ENCODE results near the gene VPS52. TPM values are rescaled to one million over a fixed set of nuclear protein-coding genes. Genes with fewer than 3 reads are reported as not detected.
"Not testable (repeated sequence)": the region's sequence is repeated elsewhere in the genome, so short reads cannot be mapped to it uniquely, and the experiment has no call there.

Gene VPS52
- total RNA-seq, 1 experiment from 2014 or later, result 57.8 TPM

DNA sequence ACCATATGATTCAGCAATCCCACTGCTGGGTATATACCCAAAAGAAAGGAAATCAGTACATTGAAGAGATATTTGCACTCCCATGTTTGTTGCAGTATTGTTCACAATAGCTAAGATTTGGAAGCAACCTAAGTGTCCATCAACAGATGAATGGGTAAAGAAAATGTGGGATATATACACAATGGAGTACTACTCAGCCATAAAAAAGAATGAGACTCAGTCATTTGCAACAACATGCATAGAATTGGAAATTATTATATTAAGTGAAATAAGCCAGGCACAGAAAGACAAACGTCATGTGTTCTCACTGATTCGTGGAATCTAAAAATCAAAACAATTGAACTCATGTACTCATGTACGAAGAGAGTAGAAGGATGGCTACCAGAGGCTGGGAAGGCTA is 9.2 kb downstream of the VPS52 start:
- DNase-seq; H3K27me3 ChIP-seq (ENCODE audit: control insufficient read depth, insufficient read depth, low read length): not testable (repeated sequence)
- H3K36me3 ChIP-seq (replicated peaks; ENCODE audit: control insufficient read depth, insufficient read depth, low read length), result peaks cover 18% of the 10 kb centered on the region

DNA sequence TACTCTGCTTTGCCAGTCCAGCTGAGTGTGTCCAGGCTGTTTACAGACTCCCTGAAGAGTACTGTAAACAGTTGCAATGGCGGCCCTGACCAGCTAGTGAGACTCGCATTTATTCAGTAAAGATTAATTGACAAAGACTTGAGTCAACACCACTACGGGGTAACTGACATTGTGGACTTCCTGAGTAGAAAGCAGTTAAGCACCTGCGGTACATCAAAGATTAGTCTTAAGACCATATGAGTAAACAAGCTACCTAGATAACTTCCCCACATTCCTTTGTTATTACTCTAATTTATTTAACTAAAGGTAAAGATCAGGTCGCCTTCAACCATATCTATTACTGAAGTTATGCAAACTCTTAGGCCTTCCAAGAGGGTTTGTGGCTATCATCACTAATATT is 12.6 kb downstream of the VPS52 start:
- Histone ChIP-seq H3K36me3 (replicated peaks; ENCODE audit: control insufficient read depth, insufficient read depth, low read length) (peaks cover 9% of the 10 kb centered on the region), H3K27me3 (ENCODE audit: control insufficient read depth, insufficient read depth, low read length) (no peaks in the 10 kb centered on the region), H3K4me3 (ENCODE audit: insufficient read depth, low read depth, low read length) (no peak overlapping the region)
- DNase-seq, result no peak

More for the DNA sequence above, 9.2 kb downstream of the VPS52 start:
- not testable (repeated sequence) for H3K4me3 ChIP-seq (ENCODE audit: insufficient read depth, low read depth, low read length)

- Histone ChIP-seq H3K4me3 (ENCODE audit: insufficient read depth, low read depth, low read length) (no peak overlapping the region), H3K27me3 (ENCODE audit: control insufficient read depth, insufficient read depth, low read length) (no peaks in the 10 kb centered on the region), H3K36me3 (replicated peaks; ENCODE audit: control insufficient read depth, insufficient read depth, low read length) (no peaks in the 10 kb centered on the region; the same call in 1 of the 2 replicates)
- no peak for DNase-seq
These were observed 17.1 kb downstream of the VPS52 start for GRCh38 chr6:33254591-33254990.

DNA sequence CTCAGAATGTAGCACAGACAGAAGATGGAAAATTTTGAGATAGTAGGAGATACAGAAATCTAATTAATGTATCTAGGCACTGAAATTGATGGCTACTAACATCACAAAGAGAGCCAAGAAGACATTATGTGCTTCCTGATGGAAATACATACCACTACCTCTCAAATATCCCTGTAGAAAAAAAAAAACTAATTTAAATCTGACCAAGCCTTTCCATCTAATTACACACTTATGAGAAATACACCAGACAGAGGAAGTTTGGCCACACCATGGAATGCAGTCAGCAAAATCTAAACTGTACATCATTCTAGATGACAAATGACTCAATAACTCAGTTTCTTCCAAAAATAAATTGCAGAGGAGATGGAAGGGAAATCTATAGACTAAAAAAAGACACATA is 18.9 kb downstream of the VPS52 start:
- DNase-seq, result no peak
- peaks cover 8% of the 10 kb centered on the region for H3K27me3 ChIP-seq (ENCODE audit: control insufficient read depth, insufficient read depth, low read length)
- H3K4me3 ChIP-seq (ENCODE audit: insufficient read depth, low read depth, low read length), result no peak overlapping the region
- H3K36me3 ChIP-seq (replicated peaks; ENCODE audit: control insufficient read depth, insufficient read depth, low read length), result no peaks in the 10 kb centered on the region; the same call in 1 of the 2 replicates

DNA sequence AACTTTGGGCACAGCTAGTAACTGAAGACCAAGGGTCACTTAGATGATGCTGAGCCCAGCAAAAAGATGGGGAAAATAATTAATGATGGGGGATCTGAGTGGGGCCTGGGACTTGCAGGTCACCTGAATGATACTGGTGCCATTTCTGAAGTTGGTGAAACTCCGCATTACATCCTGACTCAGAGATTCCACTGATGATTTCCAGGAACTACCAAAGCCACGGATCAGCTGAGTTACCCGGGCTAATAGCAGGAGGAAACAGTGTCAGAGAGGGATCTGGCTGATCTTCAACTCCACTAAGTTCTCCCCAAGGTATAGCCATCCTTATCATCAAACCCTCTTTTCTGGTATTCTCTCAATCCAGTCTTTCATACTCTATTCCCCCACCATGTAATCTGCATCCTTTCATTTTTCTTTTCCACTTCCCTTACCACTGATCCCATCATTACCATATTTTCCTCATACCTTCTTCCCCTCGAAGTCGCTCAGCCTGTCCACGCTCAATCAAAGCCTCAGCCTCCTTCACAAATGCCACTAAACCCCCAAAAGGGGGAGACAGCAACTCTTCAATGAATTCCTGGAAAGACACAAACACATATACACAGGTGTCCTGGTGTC is 20.2 kb downstream of the VPS52 start:
- Histone ChIP-seq H3K36me3 (replicated peaks; ENCODE audit: control insufficient read depth, insufficient read depth, low read length) (no peaks in the 10 kb centered on the region; the same call in 1 of the 2 replicates), H3K4me3 (ENCODE audit: insufficient read depth, low read depth, low read length) (no peak overlapping the region), H3K27me3 (ENCODE audit: control insufficient read depth, insufficient read depth, low read length) (peaks cover 20% of the 10 kb centered on the region)
- DNase-seq, result no peak

GRCh38 chr6:33250731-33251130 is 20.9 kb downstream of the VPS52 start:
- no peaks in the 10 kb centered on the region; the same call in 1 of the 2 replicates for H3K36me3 ChIP-seq (replicated peaks; ENCODE audit: control insufficient read depth, insufficient read depth, low read length)
- no peak for DNase-seq
- H3K4me3 ChIP-seq (ENCODE audit: insufficient read depth, low read depth, low read length), result no peak overlapping the region
- peaks cover 25% of the 10 kb centered on the region for H3K27me3 ChIP-seq (ENCODE audit: control insufficient read depth, insufficient read depth, low read length)

DNA sequence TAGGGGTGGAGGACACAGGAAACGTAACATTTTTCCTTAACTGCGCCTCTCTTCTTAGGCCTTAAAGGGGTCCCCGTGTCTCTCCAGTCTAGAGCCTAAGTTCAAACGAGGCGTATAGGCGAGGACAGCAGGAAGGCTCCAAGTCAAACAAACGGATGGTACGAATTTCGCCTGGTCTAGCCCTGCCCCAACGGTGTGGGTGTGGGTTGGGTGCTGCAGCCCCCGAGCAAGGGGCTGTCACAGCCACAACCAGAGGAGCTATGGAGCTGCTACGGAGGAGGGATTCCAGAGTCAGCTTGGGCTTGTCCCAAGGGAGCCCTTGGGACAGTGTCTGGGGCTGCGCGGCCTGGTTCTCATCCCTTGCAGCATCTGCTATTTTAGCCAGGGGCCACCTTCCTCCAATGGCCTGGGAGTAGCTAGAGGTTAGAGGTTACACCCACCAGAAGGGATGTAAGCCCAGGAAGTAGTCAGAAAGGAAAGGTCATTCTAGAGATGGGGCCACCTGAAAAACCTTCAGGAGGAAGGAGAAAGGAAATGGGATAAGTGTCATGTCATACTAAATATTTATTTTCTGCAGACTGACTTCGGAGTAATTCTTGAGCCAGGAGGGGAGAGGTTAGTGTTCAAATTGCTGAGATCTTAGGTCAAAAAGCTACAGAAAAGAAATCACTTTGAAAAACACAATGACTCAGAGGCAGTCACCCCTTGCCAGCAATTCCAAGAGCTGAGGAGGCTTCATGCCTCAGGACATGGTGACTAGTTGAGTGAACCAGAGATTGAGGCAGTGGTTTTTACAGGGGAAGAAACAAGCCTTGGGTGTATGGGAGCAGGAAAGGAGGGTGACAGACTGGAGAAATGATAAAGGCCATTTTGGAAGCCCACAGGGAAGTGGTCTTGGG is 21.7 kb downstream of the VPS52 start:
- no peak for DNase-seq
- Histone ChIP-seq H3K36me3 (replicated peaks; ENCODE audit: control insufficient read depth, insufficient read depth, low read length) (no peaks in the 10 kb centered on the region; the same call in 1 of the 2 replicates), H3K4me3 (ENCODE audit: insufficient read depth, low read depth, low read length) (peak overlapping the region; percentile 72), H3K27me3 (ENCODE audit: control insufficient read depth, insufficient read depth, low read length) (peaks cover 25% of the 10 kb centered on the region)

DNA sequence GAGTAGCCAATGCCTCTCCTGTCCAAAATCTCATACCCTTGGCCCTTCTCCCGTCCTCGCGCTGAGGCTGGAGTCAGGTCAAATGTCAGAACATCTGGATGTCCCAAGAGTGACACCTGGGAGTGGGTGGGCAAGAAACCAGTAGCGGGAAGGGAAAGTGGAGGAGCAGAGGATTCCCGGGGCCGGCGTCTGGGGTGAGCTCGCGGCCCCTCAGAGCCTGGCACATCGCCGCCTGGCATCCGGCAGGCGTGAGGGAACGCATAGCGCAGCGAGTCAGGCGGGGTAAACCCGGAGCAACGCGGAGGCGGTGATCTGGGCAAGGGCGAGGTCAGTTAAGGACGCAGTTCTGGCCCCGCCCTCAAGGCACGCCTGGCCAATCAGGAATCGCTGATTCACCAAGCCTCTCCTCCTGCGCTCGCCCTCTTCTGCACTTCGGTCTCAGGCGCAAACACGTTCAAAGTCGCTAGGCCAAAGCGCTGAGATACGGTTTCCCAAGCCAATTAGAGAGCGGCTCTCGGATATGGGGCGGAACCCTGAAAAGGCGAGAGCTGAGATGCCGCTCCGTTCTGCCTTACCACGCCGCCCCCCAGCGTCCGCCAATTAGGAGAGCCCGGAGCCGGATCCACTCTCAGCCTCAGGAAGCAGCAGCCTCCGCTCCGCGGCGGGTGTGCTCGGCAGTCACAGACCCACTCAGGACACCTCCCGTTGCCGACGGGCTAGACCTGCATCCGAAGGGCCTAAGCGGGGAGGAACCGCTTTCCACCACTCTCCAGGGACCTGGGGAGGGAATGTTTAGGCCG is 22.5 kb downstream of the VPS52 start:
- Histone ChIP-seq H3K4me3 (ENCODE audit: insufficient read depth, low read depth, low read length) (peak overlapping the region; percentile 72), H3K27me3 (ENCODE audit: control insufficient read depth, insufficient read depth, low read length) (peaks cover 25% of the 10 kb centered on the region), H3K36me3 (replicated peaks; ENCODE audit: control insufficient read depth, insufficient read depth, low read length) (no peaks in the 10 kb centered on the region; the same call in 1 of the 2 replicates)
- DNase-seq, result peak; percentile 94

DNA sequence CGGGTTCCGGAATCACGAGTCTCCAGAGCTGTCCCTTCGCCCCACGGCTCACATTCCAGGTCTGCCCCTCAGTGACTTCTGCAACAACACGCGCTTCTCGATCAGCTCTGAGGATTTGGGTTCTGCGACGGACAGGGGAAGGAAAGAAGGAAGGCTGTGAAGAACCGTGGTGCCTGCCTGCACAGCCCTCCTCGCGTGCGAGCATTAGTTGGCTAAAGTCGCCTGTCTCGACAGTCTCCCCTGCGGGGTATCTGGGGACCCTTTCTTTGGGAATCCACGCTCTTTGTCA is 23.1 kb downstream of the VPS52 start:
- H3K36me3 ChIP-seq (replicated peaks; ENCODE audit: control insufficient read depth, insufficient read depth, low read length), result no peaks in the 10 kb centered on the region; the same call in 1 of the 2 replicates
- peak; percentile 31 for DNase-seq
- H3K27me3 ChIP-seq (ENCODE audit: control insufficient read depth, insufficient read depth, low read length), result peaks cover 25% of the 10 kb centered on the region
- peak overlapping the region; percentile 72 for H3K4me3 ChIP-seq (ENCODE audit: insufficient read depth, low read depth, low read length)

DNA sequence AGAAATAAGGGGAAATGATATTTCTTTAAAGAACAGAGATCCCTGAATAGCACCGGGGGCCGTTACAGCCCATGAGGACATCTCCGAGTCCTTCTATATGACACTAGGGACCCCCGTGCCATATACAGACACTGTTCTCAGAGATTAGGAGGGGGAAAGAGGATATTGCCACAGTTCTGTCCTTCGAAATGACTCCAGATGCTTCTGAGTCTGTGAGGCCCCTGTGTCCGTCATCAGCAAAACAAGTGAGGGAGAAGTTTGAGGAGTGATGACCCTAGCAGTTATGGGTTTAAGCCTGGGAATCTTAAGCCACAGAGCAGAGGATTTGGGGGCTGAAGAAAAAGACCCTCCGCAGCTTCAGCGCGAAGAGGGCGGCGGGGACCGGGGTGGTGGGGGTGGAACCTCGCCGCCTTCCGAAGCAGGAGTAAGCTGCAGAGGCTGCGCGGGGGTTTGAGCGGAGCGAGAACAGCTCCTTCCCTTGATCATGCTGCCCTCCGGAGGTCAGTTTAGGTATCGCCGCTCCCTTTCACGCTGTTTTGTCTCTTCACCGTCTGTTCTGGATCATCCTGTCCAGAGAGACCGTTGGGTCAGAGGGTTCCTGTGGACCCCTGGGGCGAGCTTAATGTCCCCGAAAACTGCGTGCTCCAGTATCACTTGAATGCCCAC is 23.6 kb downstream of the VPS52 start:
- H3K27me3 ChIP-seq (ENCODE audit: control insufficient read depth, insufficient read depth, low read length), result peaks cover 25% of the 10 kb centered on the region
- no peaks in the 10 kb centered on the region; the same call in 1 of the 2 replicates for H3K36me3 ChIP-seq (replicated peaks; ENCODE audit: control insufficient read depth, insufficient read depth, low read length)
- H3K4me3 ChIP-seq (ENCODE audit: insufficient read depth, low read depth, low read length), result peak overlapping the region; percentile 72
- DNase-seq, result peak; percentile 92

DNA sequence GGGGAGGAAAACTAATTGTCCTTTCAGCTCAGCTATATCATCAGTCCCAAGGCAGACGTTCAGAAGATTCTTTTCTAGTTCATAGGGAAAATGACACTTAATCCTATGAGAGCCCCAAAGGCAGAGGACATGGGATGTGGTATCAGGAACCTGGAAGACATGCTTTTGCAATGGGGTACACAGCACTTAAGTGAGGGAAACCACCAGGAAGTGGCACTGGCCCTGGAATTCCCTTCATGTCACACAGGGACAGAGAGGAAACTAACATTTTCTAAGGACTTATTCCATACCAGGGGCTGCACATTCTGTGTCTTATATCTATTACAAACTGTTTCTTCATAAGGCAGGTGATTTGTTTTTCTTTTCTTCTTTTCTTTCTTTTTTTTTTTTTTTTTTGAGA is 28.2 kb downstream of the VPS52 start:
- H3K27me3 ChIP-seq (ENCODE audit: control insufficient read depth, insufficient read depth, low read length), result peaks cover 24% of the 10 kb centered on the region

GRCh38 chr6:33241968-33242367 is 29.7 kb downstream of the VPS52 start:
- Histone ChIP-seq H3K27me3 (ENCODE audit: control insufficient read depth, insufficient read depth, low read length) (peaks cover 12% of the 10 kb centered on the region), H3K36me3 (replicated peaks; ENCODE audit: control insufficient read depth, insufficient read depth, low read length) (no peaks in the 10 kb centered on the region), H3K4me3 (ENCODE audit: insufficient read depth, low read depth, low read length) (no peak overlapping the region)
- no peak for DNase-seq

More for the DNA sequence above, 28.2 kb downstream of the VPS52 start:
- Histone ChIP-seq H3K36me3 (replicated peaks; ENCODE audit: control insufficient read depth, insufficient read depth, low read length) (no peaks in the 10 kb centered on the region), H3K4me3 (ENCODE audit: insufficient read depth, low read depth, low read length) (no peak overlapping the region)
- no peak for DNase-seq

- Histone ChIP-seq H3K36me3 (replicated peaks; ENCODE audit: control insufficient read depth, insufficient read depth, low read length) (no peaks in the 10 kb centered on the region), H3K27me3 (ENCODE audit: control insufficient read depth, insufficient read depth, low read length) (peaks cover 3% of the 10 kb centered on the region), H3K4me3 (ENCODE audit: insufficient read depth, low read depth, low read length) (no peak overlapping the region)
- DNase-seq, result no peak
These were observed 33.9 kb downstream of the VPS52 start for GRCh38 chr6:33237741-33238140.

GRCh38 chr6:33236852-33237251 is 34.8 kb downstream of the VPS52 start:
- Histone ChIP-seq H3K36me3 (replicated peaks; ENCODE audit: control insufficient read depth, insufficient read depth, low read length) (no peaks in the 10 kb centered on the region), H3K27me3 (ENCODE audit: control insufficient read depth, insufficient read depth, low read length) (peaks cover 3% of the 10 kb centered on the region), H3K4me3 (ENCODE audit: insufficient read depth, low read depth, low read length) (no peak overlapping the region)
- no peak for DNase-seq

Data from H7 (cell line).